Osteoblast (primary cell): ENCODE data around the gene COL15A1. TPM values are rescaled to one million over a fixed set of nuclear protein-coding genes. Genes with fewer than 3 reads are reported as not detected.

ENCODE experiments used
- DNase-seq: peaks from one replicate; pipeline ENCODE4 v3.0.0; 2011; ENCODE audit warnings: low spot score, mixed read lengths; ENCODE audit not compliant: insufficient read length; ENCODE audit errors: missing footprints
- H2AFZ ChIP-seq: 2 replicates; pipeline ENCODE4 v1.6.0; 2011; ENCODE audit warnings: mild to moderate bottlenecking, low read length
- H3K27ac ChIP-seq: 2 replicates; pipeline ENCODE4 v1.5.1; 2011; ENCODE audit warnings: mild to moderate bottlenecking, low read depth, low read length, moderate library complexity
- H3K27me3 ChIP-seq: 2 replicates; pipeline ENCODE4 v1.6.0; 2012; ENCODE audit warnings: mild to moderate bottlenecking, control low read depth, inconsistent platforms, low read length, moderate library complexity; ENCODE audit not compliant: insufficient read depth
- H3K36me3 ChIP-seq: 2 replicates; pipeline ENCODE4 v1.5.1; 2011; ENCODE audit warnings: mild to moderate bottlenecking, low read length, control low read depth, moderate library complexity; ENCODE audit not compliant: insufficient read depth
- H3K4me1 ChIP-seq: 2 replicates; pipeline ENCODE4 v1.5.1; 2011; ENCODE audit warnings: mild to moderate bottlenecking, low read length, control low read depth, moderate library complexity; ENCODE audit not compliant: insufficient read depth
- H3K4me2 ChIP-seq: 2 replicates; pipeline ENCODE4 v1.6.0; 2011; ENCODE audit warnings: mild to moderate bottlenecking, low read length; ENCODE audit not compliant: insufficient read depth
- H3K4me3 ChIP-seq: fragments of 200-600 bp; sonication (generic); 3 replicates; pipeline ENCODE4 v1.5.1; 2012; ENCODE audit warnings: mild to moderate bottlenecking, low read length, inconsistent platforms; ENCODE audit not compliant: insufficient read depth
- H3K79me2 ChIP-seq: 2 replicates; pipeline ENCODE4 v1.6.0; 2012; ENCODE audit warnings: mild to moderate bottlenecking, low read length, control low read depth, inconsistent platforms; ENCODE audit not compliant: insufficient read depth
- H3K9me3 ChIP-seq: 2 replicates; pipeline ENCODE4 v1.5.1; 2011; ENCODE audit warnings: low read depth, low read length, control low read depth
- H4K20me1 ChIP-seq: 2 replicates; pipeline ENCODE4 v1.6.0; 2012; ENCODE audit warnings: mild to moderate bottlenecking, low read length, control low read depth; ENCODE audit not compliant: insufficient read depth
- CTCF ChIP-seq: IDR thresholded peaks from 2 replicates; pipeline ENCODE4 v1.5.1; 2011; ENCODE audit warnings: mild to moderate bottlenecking, low read depth, low read length, moderate library complexity; ENCODE audit errors: extremely low read depth
- total RNA-seq: library from RNA; depleted of rRNA; stranded (reverse); fragments of >200 nt; gene quantifications from 2 replicates; pipeline ENCODE4 v1.2.3, GENCODE V29; 2012

The COL15A1 gene
- 8.0 and 29.3 TPM in 2 replicates for total RNA-seq

- no peak for TF ChIP-seq CTCF
- Histone ChIP-seq H3K36me3 (no peaks in the 10 kb centered on the region), H3K27me3 (peaks cover 92% of the 10 kb centered on the region), H3K4me1 (no peaks in the 10 kb centered on the region), H3K9me3 (no peaks in the 10 kb centered on the region), H4K20me1 (no peaks in the 10 kb centered on the region), H2AFZ (no peak within 1 kb of the TSS), H3K27ac (no peak within 1 kb of the TSS), H3K4me3 (peak within 1 kb of the TSS; percentile 29), H3K4me2 (peak within 1 kb of the TSS; percentile 41), H3K79me2 (no peaks in the 10 kb centered on the region)
- peak; percentile 86 for DNase-seq
Observed at GRCh38 chr9:98943682-98944056, at the start of gene COL15A1. COL15A1 (plus strand) TSS chr9:98943907; CDS start chr9:98944062, 155 bp downstream.

- no peak for TF ChIP-seq CTCF
- H3K79me2 ChIP-seq: no peaks in the 10 kb centered on the region
- no peak overlapping the region for H3K27ac ChIP-seq
- DNase-seq: no peak
- peaks cover 4% of the 10 kb centered on the region for H3K4me1 ChIP-seq
- no peak overlapping the region for H2AFZ ChIP-seq
- no peak overlapping the region for H3K4me3 ChIP-seq
- H3K4me2 ChIP-seq: no peak overlapping the region
- H3K27me3 ChIP-seq: peaks cover 26% of the 10 kb centered on the region
- H3K36me3 ChIP-seq: no peaks in the 10 kb centered on the region
- peaks cover 4% of the 10 kb centered on the region for H3K9me3 ChIP-seq
- H4K20me1 ChIP-seq: no peaks in the 10 kb centered on the region
Observed at GRCh38 chr9:98894171-98894570, 49.5 kb upstream of the COL15A1 start.

- H3K27me3 ChIP-seq: peaks cover 26% of the 10 kb centered on the region
- H3K27ac ChIP-seq: no peak overlapping the region
Observed at GRCh38 chr9:98894761-98895160, 48.9 kb upstream of the COL15A1 start.

GRCh38 chr9:98896632-98897031 is 47.1 kb upstream of the COL15A1 start:
- DNase-seq: no peak
- Histone ChIP-seq H4K20me1 (no peaks in the 10 kb centered on the region), H3K4me1 (peaks cover 10% of the 10 kb centered on the region), H3K79me2 (no peaks in the 10 kb centered on the region), H3K27me3 (peaks cover 29% of the 10 kb centered on the region), H2AFZ (no peak overlapping the region), H3K4me3 (no peak overlapping the region), H3K36me3 (no peaks in the 10 kb centered on the region), H3K9me3 (peaks cover 4% of the 10 kb centered on the region), H3K4me2 (no peak overlapping the region), H3K27ac (no peak overlapping the region)
- TF ChIP-seq CTCF: no peak

More at GRCh38 chr9:98894761-98895160, 48.9 kb upstream of the COL15A1 start:
- H3K4me1 ChIP-seq: peaks cover 6% of the 10 kb centered on the region
- no peak overlapping the region for H3K4me2 ChIP-seq
- H2AFZ ChIP-seq: no peak overlapping the region
- H3K79me2 ChIP-seq: no peaks in the 10 kb centered on the region
- no peak for TF ChIP-seq CTCF
- peaks cover 4% of the 10 kb centered on the region for H3K9me3 ChIP-seq
- no peaks in the 10 kb centered on the region for H4K20me1 ChIP-seq
- H3K4me3 ChIP-seq: no peak overlapping the region
- no peaks in the 10 kb centered on the region for H3K36me3 ChIP-seq
- no peak for DNase-seq
